Adipose tissue (tissue), 3 donors: ENCODE results near the gene RASAL1. TPM values are rescaled to one million over a fixed set of nuclear protein-coding genes. Genes with fewer than 3 reads are reported as not detected.
"Not testable (repeated sequence)": the region's sequence is repeated elsewhere in the genome, so short reads cannot be mapped to it uniquely, and the experiment has no call there.

Source experiments
- H3K27ac ChIP-seq: one replicate; pipeline ENCODE4 v1.5.1; 2013; ENCODE audit warnings: low read depth, low read length
- WGBS, 3 donors: extraction: QIAGEN DNeasy Blood & Tissue Kit; methylation state at CpG; one replicate each; pipeline ENCODE4 v1.1.7; 2013; 5-methylcytosine and 5-hydroxymethylcytosine counted together
- polyA plus RNA-seq, 3 donors: library from polyadenylated mRNA; stranded (reverse); fragments of 200-250 nt; gene quantifications; one replicate each; pipeline ENCODE4 v1.2.3, GENCODE V29; 2013
- donor health status: healthy with polysubstance abuse.
- donor health status: Bipolar disorder and iron deficiency.
- donor health status: healthy.

RASAL1 gene
- polyA plus RNA-seq, 3 donors: 0.74 to 1.9 TPM; not detected in 1

DNA sequence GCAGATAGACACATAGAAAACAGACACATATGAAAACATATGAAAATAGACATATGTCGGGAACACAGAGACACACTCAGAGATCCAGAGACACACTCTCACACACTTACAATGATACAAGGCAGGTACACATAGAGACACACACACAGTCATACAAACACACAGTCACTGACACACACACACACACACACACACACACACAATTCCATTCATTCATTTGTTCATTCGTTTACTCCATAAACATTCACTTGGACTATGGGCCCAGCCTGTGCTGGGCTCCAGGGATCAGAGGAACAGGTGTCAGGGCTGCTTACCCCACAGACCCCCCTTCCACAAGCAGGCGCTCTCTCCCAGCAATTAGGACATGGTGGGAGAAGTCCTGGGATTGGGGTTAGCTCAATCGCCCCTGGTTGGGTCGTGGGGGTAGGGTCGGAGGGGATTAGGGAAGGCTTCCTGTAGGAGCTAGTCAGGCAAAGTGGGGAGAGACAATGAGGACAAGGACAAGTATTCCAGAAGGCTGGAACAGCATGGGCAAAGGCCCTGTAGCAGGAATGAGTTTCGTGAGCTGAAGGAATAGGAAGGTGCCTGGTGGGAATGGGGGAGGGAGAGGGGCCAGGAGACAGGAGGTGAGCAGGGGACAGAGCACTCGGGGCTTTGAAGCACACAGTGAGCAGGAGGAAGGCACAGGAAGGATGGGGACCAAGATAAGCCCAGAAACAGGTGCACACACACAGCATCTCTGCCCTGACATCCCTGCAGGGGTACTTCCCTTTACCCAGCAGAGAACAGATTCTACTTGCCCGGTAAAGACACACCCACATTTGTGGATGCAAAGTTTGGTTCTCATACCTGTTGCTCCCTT is 6.5 kb downstream of the RASAL1 start:
- 58 to 77% (median 60%) methylated on average over 8 to 9 of the region's 9 CpGs for WGBS, 3 donors
- no peak overlapping the region for H3K27ac ChIP-seq

GRCh38 chr12:113127791-113128199 is 7.8 kb downstream of the RASAL1 start:
- WGBS, 3 donors: 31 to 50% (median 33%) methylated on average over 15 of the region's 15 CpGs
- H3K27ac ChIP-seq: no peak overlapping the region

DNA sequence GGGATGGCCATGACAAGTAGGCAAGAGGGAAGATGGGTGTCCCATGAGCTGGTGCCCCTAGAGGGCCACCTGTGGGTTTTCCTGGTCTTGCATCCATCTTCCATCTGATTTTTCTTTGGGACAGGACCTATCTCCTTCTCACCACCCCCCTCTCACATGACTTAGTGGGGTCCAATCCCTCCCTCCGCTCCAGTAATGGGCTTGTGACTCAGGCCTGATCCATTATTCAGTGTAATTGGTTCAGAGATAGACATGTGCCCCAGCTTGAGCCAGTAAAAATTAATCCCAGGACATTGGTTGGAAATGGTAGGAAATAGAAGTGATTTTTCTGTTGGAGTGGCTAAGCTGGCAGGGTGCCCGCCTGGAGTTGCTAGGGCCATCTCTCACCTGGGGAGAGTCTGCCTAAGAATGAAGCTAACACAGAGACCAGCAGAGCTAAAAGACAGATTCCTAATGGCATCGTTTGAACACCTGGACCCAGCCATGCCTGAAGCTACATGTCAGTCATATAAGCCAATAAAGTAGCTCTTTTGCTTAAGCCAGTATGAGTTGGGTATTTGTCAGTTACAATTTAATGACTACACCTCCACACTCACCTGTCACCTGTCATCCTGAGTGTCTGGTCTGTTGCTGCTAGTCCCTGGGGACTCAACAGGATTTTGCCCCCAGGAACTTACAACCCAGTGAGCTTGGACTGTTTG is 14.7 kb downstream of the RASAL1 start:
- 69 to 77% (median 76%) methylated on average over 3 of the region's 3 CpGs for WGBS, 3 donors

DNA sequence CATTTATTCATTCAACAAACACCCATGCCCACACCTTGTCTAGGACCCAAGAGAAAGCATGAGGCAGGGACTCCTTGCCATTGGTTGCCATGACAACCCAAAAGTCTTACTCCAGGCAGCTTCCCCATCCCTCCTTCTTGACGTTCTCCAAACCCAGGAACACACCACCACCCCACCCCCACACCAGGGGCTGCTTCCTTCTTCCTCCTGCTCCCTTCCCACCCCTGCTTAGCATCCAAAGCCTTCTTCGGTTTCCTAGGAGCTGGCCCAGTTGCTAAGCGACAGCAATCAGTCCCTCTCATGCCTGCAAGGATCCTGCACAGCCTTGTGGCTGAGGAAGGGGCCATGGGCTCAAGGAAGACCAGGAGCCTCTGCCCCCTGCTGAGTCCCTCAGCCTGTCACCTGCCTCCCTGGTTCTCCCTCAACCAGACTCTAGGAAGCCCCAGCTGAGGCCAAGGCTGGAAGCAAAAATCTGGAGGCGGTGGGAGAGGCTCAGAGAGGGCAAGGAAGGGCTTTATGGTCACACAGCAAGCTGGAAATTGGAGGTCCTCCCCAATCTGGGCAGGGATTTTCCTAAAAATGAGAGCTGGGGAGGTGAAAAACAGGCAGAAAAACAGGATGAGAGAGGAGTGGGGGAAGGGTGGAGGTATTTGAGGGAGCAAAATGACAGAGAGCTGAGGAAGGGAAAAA is 15.4 kb downstream of the RASAL1 start:
- no peak overlapping the region for H3K27ac ChIP-seq
- WGBS, 3 donors: 35 to 36% (median 36%) methylated on average over 4 of the region's 4 CpGs

More for the DNA sequence above, 14.7 kb downstream of the RASAL1 start:
- no peak overlapping the region for H3K27ac ChIP-seq

- WGBS, 3 donors: 96 to 100% (median 97%) methylated on average over 1 of the region's 1 CpG
- H3K27ac ChIP-seq: no peak overlapping the region
These were observed 17.4 kb downstream of the RASAL1 start for GRCh38 chr12:113118142-113118541.

GRCh38 chr12:113117684-113118083 is 17.9 kb downstream of the RASAL1 start:
- WGBS, 3 donors: 77 to 82% (median 79%) methylated on average over 8 of the region's 8 CpGs

GRCh38 chr12:113116875-113117274 is 18.7 kb downstream of the RASAL1 start:
- H3K27ac ChIP-seq: no peak overlapping the region
- 69 to 77% (median 76%) methylated on average over 6 of the region's 6 CpGs for WGBS, 3 donors

More at GRCh38 chr12:113117684-113118083, 17.9 kb downstream of the RASAL1 start:
- H3K27ac ChIP-seq: not testable (repeated sequence)

DNA sequence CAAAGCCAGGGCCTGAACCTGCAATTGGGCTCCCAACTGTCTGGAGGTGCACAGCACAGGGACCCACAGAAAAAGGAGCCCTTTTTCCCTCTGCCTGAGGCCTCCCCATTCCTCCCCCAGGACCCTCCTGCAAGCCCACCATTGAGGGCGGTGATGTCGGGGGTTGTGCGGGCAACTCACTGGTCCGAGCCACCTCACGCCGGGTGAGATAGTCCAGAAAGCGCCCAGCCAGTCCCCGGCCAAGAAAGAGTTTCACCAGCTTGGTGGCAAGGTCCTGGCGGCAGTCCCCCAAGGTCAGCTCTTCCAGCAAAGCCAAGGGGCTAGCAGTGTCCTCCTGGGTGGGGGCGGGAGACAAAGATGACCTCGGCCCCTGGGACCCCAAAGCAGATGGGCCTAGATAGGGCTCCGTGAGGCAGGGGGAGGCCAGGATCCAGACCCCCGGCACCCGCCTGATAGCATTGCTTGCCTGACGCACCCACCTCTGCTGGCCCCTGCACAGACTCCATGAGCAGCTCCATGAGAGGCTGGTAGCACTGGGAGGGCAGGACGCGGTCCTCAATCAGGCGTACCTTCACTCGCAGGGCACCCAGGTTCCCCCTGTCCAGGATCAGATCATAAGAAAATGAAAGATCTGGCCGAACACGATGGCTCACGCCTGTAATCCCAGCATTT is 20.0 kb downstream of the RASAL1 start:
- H3K27ac ChIP-seq: no peak overlapping the region
- 74 to 93% (median 85%) methylated on average over 22 of the region's 22 CpGs for WGBS, 3 donors

DNA sequence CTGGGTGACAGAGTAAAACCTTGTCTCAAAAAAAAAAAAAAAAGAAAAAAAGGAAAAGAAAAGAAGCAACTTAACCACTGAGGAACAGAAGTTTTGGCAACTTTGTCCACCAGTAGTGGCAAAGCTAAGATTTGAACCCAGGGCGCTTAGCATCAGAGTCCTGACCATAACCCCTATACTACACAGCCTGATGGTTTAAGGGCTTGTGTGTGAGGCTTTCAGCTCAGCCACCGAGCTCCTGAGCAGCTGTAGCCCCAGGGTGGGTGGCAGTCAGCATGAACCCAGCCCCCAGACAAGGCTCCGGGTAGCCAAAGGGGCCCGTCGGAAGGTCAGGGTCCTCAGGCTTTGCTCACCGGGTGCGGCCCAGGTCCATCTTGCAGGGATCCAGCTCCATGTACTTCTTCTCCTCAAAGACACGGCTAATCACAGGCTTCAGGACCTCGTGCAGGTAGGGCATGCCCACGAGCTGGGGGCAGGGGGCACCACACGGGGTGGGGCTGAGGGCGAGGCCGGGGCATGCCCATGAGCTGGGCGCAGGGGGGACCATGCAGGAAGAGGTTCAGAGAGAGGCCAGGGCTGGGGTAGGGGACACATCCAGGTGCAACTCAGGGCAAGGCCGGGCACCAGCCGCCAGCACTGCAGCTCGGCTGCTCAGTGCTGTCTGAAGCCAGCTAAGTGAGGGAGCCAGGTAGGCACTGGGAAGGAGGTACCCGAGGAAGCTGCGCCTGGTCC is 20.9 kb downstream of the RASAL1 start:
- H3K27ac ChIP-seq: no peak overlapping the region
- 90 to 92% (median 91%) methylated on average over 19 of the region's 19 CpGs for WGBS, 3 donors

GRCh38 chr12:113113397-113113796 is 22.2 kb downstream of the RASAL1 start:
- H3K27ac ChIP-seq: no peak overlapping the region
- WGBS, 3 donors: 74 to 81% (median 75%) methylated on average over 2 of the region's 2 CpGs

DNA sequence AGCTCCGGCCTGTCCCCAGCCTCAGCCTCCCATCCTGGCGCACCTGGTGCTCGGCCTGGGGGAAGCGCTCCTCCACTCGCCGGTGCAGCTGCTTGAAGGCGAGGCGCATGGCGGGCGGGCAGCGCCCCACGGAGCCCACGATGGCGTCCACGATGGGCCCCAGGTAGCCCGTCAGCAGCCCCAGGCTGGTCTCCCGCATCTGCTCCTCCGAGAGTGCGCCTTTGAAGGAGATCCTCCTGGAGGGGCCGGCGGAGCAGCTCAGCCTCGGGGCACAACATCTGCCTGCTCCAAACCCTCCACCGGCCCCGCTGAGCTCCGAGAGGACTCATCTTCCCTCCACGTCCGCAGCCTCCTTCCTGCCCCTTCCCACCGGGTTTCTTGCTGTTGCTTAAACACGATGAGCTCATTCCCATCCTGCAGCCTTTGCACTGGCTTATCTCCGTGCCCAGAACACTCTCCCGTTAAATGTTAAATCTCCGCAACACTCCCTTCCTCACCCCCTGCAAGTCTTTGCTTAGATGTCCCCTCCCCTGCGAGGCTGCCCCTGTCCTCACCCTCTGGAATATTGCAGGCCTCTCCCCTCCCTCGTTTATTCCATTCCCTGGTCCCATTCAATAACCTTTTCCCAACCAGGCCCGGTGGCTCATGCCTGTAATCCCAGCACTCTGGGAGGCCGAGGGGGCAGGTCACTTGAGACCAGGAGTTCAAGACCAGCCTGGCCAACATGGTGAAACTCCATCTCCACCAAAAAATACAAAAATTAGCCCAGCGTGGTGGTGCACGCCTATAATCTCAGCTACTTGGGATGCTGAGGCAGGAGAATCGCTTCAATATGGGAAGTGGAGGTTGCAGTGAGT is 23.3 kb downstream of the RASAL1 start:
- 70 to 75% (median 71%) methylated on average over 39 of the region's 39 CpGs for WGBS, 3 donors
- H3K27ac ChIP-seq: no peak overlapping the region

DNA sequence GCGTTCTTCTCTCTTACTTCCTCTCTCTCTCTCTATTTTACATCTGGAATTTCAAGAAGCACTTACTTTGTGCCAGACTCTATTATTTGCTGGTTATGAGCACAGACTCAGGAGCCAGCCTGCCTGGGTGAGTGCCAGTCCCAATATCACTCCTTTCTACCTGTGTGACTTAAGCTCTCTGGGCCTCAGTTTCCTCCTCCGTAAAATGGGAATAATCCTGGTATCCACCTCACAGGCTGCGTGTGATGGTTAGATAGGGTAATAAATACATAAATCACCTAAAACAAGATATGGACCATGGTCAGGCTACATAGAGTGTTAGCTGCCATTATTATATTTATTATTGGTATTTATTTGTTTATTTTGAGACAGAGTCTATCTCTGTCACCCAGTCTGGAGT is 24.3 kb downstream of the RASAL1 start:
- no peak overlapping the region for H3K27ac ChIP-seq
- WGBS, 3 donors: 81 to 91% (median 85%) methylated on average over 3 of the region's 3 CpGs

GRCh38 chr12:113109872-113110599 is 25.5 kb downstream of the RASAL1 start:
- H3K27ac ChIP-seq: no peak overlapping the region
- 43 to 67% (median 56%) methylated on average over 7 of the region's 7 CpGs for WGBS, 3 donors

DNA sequence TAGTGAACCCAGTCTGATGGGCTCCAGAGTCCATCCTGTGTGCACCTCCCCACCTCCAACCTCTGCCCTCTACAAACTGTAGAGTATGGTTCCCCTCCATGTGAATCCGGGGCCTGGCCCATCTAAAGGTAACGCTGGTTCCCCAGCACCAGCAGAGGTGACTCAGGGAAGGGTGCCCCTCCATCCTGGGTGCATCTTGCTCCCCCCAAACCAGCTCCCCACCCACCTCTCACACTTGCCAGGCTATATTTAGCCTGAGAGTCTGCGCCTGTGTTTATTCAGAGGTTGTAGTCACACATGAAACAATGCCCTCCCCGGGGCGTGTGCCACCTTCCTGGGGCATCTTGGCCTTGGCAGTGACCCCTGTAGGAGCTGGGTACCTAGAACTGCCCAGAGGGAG is 26.2 kb downstream of the RASAL1 start:
- 78 to 83% (median 80%) methylated on average over 5 of the region's 5 CpGs for whole genome bisulfite sequencing, 3 donors
- no peak overlapping the region for H3K27ac ChIP-seq

- 92 to 97% (median 94%) methylated on average over 4 of the region's 4 CpGs for WGBS, 3 donors
- H3K27ac ChIP-seq: no peak overlapping the region
These were observed 27.3 kb downstream of the RASAL1 start for GRCh38 chr12:113108308-113108707.

DNA sequence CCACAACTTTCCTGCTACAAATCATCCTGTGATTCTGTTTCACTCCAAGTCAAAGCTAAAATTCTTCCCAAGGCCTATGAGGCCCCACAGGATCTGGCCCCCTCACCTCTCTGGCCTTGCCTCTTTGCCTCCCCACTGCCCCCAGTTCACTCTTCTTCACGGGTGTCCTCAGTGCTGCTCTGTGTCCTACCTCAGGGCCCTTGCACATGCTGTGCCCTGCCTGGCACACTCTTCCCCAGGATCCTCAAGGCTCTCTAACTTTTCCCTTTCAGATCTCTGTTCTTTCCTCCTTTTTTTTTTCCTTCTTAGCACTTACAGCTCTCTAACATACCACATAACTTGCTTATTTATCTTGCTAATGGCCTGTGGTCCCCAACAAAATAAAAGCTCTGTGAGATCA is 29.2 kb downstream of the RASAL1 start:
- no peak overlapping the region for H3K27ac ChIP-seq
- 77 to 79% (median 78%) methylated on average over 1 of the region's 1 CpG for WGBS, 3 donors
